ENCODE data around the gene ITPRID1.

Gene ITPRID1

GRCh38 chr7:31642681-31643115 is 128.8 kb downstream of the ITPRID1 start:
- no peak for DNase-seq

GRCh38 chr7:31646942-31647341 is 133.1 kb downstream of the ITPRID1 start:
- no peak for DNase-seq

- DNase-seq = no peak
These were observed 133.6 kb downstream of the ITPRID1 start for GRCh38 chr7:31647511-31647910.

- no peak for DNase-seq
These were observed 134.4 kb downstream of the ITPRID1 start for GRCh38 chr7:31648288-31648687.

- DNase-seq = no peak
These were observed 135.0 kb downstream of the ITPRID1 start for GRCh38 chr7:31648880-31649279.

- DNase-seq = no peak
These were observed 137.6 kb downstream of the ITPRID1 start for GRCh38 chr7:31651234-31652062.

- DNase-seq = no peak
These were observed 138.1 kb downstream of the ITPRID1 start for GRCh38 chr7:31652063-31652326.

- DNase-seq = no peak
These were observed 149.2 kb downstream of the ITPRID1 start for GRCh38 chr7:31663072-31663471.

GRCh38 chr7:31664890-31665289 is 151.0 kb downstream of the ITPRID1 start:
- DNase-seq = no peak

GRCh38 chr7:31665546-31665945 is 151.7 kb downstream of the ITPRID1 start:
- no peak for DNase-seq

- no peak for DNase-seq
These were observed 155.6 kb downstream of the ITPRID1 start for GRCh38 chr7:31669461-31669860.

- DNase-seq = no peak
These were observed 165.8 kb downstream of the ITPRID1 start for GRCh38 chr7:31679574-31680305.

- DNase-seq = no peak
These were observed 169.7 kb downstream of the ITPRID1 start for GRCh38 chr7:31683445-31684225.

- no peak for DNase-seq
These were observed 173.3 kb downstream of the ITPRID1 start, which contains the start of gene PPP1R17 for GRCh38 chr7:31687024-31687748. PPP1R17 (plus strand) TSS chr7:31687215; CDS start chr7:31692442, 5,227 bp downstream.

- DNase-seq = no peak
These were observed 174.5 kb downstream of the ITPRID1 start for GRCh38 chr7:31688372-31688771.

GRCh38 chr7:31688996-31689395 is 175.1 kb downstream of the ITPRID1 start:
- DNase-seq = no peak

GRCh38 chr7:31690935-31691334 is 177.0 kb downstream of the ITPRID1 start:
- DNase-seq = no peak

- no peak for DNase-seq
These were observed 178.6 kb downstream of the ITPRID1 start for GRCh38 chr7:31692451-31692850.

GRCh38 chr7:31692871-31693270 is 179.0 kb downstream of the ITPRID1 start:
- DNase-seq = no peak

- DNase-seq = no peak
These were observed 182.1 kb downstream of the ITPRID1 start for GRCh38 chr7:31695859-31696614.

GRCh38 chr7:31699050-31699449 is 185.2 kb downstream of the ITPRID1 start:
- DNase-seq = no peak

- no peak for DNase-seq
These were observed 188.5 kb downstream of the ITPRID1 start for GRCh38 chr7:31702354-31702753.
